Ramos (cell line): ENCODE measurements around the gene OR2T33.
"Not testable (repeated sequence)": the region's sequence is repeated elsewhere in the genome, so short reads cannot be mapped to it uniquely, and the experiment has no call there.

Source experiments
- in situ Hi-C: fragments of 300-500 bp; cut with MboI; formaldehyde crosslinking; loops from one replicate; pipeline ENCODE4 v1.14.3; 2022; ENCODE audit warnings: low sequenced_read_pairs; ENCODE audit not compliant: unreplicated experiment

Gene OR2T33, protein sequence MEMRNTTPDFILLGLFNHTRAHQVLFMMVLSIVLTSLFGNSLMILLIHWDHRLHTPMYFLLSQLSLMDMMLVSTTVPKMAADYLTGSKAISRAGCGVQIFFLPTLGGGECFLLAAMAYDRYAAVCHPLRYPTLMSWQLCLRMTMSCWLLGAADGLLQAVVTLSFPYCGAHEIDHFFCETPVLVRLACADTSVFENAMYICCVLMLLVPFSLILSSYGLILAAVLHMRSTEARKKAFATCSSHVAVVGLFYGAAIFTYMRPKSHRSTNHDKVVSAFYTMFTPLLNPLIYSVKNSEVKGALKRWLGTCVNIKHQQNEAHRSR

DNA sequence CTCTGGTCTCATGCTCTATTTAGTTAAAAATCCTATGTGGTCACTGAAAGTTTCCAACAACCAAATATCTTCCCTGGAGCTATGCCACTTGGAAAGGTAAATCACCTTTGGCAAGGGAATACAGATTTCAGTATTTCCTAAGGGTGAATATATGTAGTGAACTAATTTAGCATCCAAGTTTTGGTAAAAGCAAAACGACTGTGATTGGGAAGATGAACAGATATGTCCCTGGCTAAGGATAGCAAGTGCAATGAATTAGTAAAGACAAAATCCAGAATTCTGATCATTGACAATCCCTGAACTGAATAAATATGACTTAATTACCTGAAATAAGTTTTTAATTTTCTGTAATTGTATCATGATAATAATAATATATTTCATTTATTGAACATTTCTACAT, at the start of gene OR2T33:
OR2T33 (minus strand) TSS at position 101 of the 400 bp plus-strand sequence. CDS start 4,162 bp downstream, outside the sequence.
- in situ Hi-C loops = no loop called here

- in situ Hi-C loops = no loop called here
Observed at GRCh38 chr1:248324468-248324867, 46.7 kb upstream of the OR2T33 start, which contains the start of gene OR2M7. TSS of gene OR2M7 (minus strand) at chr1:248324568. CDS start at chr1:248324568, 0 bp downstream.

DNA sequence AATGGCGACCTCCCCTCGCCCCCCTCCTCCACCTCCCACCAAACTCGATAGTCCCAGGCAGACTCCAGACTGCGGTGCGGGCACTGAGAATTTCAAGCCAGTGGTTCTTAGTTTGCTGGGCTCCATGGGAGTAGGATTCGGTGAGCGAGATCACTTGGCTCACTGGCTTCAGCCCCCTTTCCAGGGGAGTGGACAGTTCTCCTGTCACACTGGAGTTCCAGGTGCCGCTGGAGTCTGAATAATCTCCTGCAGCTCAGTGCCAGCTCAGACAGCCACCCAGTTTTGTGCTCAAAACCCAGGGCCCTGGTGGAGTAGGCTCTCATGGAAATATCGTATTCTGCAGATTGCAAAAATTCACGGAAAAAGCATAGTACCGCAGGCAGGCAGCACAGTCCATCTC, 39.0 kb upstream of the OR2T33 start:
- in situ Hi-C loops = no loop called here

GRCh38 chr1:248306740-248307139, 29.0 kb upstream of the OR2T33 start:
- in situ Hi-C loops = not testable (repeated sequence)

GRCh38 chr1:248306103-248306502, 28.3 kb upstream of the OR2T33 start:
- in situ Hi-C loops = no loop called here

GRCh38 chr1:248305672-248306071, 27.9 kb upstream of the OR2T33 start:
- in situ Hi-C loops = not testable (repeated sequence)

GRCh38 chr1:248303324-248303723, 25.5 kb upstream of the OR2T33 start, which contains the start of gene OR2T12:
TSS of gene OR2T12 (minus strand) at chr1:248303424. CDS start at chr1:248295578, 7,846 bp downstream.
- in situ Hi-C loops = no loop called here

GRCh38 chr1:248288391-248288790, 10.6 kb upstream of the OR2T33 start:
- in situ Hi-C loops = no loop called here

DNA sequence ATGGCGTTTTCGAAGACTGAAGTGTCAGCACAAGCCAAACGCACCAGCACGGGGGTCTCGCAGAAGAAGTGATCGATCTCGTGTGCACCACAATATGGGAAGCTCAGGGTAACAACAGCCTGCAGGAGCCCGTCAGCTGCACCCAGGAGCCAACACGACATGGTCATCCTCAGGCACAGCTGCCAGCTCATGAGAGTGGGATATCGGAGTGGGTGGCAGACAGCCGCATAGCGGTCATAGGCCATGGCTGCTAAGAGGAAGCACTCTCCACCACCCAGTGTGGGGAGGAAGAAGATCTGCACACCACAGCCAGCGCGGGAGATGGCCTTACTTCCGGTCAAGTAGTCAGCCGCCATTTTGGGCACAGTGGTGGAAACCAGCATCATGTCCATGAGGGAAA, 4.6 kb downstream of the OR2T33 start:
- in situ Hi-C loops = not testable (repeated sequence)

GRCh38 chr1:248268178-248268577, 9.6 kb downstream of the OR2T33 start:
- in situ Hi-C loops = no loop called here

- in situ Hi-C loops = not testable (repeated sequence)
Observed at GRCh38 chr1:248259309-248259708, 18.5 kb downstream of the OR2T33 start.

- in situ Hi-C loops = no loop called here
Observed at GRCh38 chr1:248243204-248243603, 34.6 kb downstream of the OR2T33 start.

- in situ Hi-C loops = no loop called here
Observed at GRCh38 chr1:248239478-248239877, 38.3 kb downstream of the OR2T33 start.

DNA sequence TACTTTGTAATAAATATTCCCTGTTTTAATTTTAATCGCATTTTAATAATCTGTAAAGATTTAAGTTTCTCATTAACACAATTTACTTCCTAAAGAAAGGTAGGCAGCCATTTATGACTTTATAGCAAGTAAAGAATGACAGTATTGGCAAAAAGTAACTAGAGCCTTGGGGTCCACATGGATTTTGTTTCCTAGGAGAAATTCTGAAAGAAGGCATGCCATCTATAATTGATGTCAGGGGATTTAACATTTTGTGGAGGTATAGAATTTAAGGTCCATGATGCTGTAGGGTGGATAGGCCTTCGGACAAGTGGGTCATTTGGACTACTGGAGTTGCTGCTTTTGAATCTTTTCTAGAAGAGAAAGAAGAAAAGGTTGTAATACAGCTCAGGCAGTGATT, 46.7 kb downstream of the OR2T33 start, which contains the start of gene OR2M4:
OR2M4 (plus strand) TSS at position 301 of the 400 bp plus-strand sequence. CDS start 7,512 bp downstream, outside the sequence.
- in situ Hi-C loops = no loop called here

DNA sequence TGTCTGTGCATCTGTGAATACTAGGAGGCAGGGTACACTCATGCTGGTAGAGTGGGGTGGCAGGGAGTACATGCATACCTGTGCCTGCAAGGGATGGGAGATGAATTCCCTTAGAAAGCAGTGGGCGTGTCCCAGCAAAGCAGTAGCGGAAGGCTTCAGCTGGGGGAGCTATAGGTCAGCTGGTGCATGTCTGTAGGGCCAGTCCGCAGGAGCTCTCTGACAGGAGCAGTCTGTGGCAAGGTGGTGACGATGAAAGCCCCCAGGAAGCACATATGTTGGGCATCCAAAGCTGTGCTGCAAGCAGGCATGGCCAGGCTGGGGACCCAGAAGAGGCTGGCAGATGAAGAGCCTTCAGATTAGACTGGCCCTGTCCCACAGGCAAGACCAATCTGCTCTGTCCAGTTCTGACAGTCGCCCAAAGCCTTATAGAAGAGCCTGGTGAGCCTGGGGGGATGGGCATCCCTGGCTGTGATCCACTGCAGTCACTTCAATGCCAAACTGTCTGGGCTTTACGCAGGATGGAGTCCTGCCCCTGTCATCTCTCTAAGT, 48.3 kb downstream of the OR2T33 start:
- in situ Hi-C loops = no loop called here

DNA sequence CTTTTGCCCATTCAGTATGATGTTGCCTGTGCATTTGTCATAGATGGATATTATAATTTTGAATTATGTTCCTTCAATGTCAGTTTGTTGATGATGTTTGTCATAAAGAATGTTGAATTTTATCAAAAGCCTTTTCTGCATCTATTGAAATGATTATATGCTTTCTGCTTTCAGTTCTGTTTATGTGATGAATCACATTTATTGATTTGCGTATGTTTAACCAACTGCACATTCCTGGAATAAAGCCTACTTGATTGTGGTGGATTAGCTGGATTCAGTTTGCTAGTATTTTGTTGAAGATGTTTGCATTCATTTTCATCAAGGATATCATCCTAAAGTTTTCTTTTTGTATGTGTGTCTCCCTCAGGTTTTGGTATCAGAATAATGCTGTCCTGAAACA, 52.2 kb downstream of the OR2T33 start:
- in situ Hi-C loops = no loop called here
